HepG2 (cell line): ENCODE measurements around the gene TNRC18. TPM values are rescaled to one million over a fixed set of nuclear protein-coding genes. Genes with fewer than 3 reads are reported as not detected.
A peak's percentile ranks its signal among the peaks of the same experiment; 100 is the strongest.

Experiments used
- AGO2 ChIP-seq: fragments of 200-400 bp; formaldehyde crosslinking; optimal IDR thresholded peaks from 2 replicates; pipeline ENCODE3; 2017; ENCODE audit warnings: mild to moderate bottlenecking, low read depth, low read length, moderate library complexity
- BCLAF1 ChIP-seq: fragments of 450-650 bp; IDR thresholded peaks from 2 replicates; pipeline ENCODE4 v1.6.1; 2017; ENCODE audit warnings: mild to moderate bottlenecking
- CCDC6 ChIP-seq: sonication (generic); formaldehyde crosslinking; IDR thresholded peaks from 2 replicates; pipeline ENCODE4 v1.8.1; 2022; ENCODE audit warnings: mild to moderate bottlenecking, missing genetic modification reagents, moderate library complexity
- CENPX ChIP-seq: sonication (generic); formaldehyde crosslinking; IDR thresholded peaks from 2 replicates; pipeline ENCODE4 v1.9.0; 2021; ENCODE audit warnings: mild to moderate bottlenecking, missing genetic modification reagents, moderate library complexity
- DNMT1 ChIP-seq: sonication (generic); formaldehyde crosslinking; IDR thresholded peaks from 2 replicates; pipeline ENCODE4 v1.5.1; 2020; ENCODE audit warnings: mild to moderate bottlenecking, missing genetic modification reagents
- GATA4 ChIP-seq: sonication (generic); IDR thresholded peaks from 2 replicates; pipeline ENCODE4 v1.6.1; 2016; ENCODE audit warnings: antibody characterized with exemption, low read depth, borderline replicate concordance
- HMGXB3 ChIP-seq: sonication (generic); formaldehyde crosslinking; IDR thresholded peaks from 2 replicates; pipeline ENCODE4 v1.4.0; 2020; ENCODE audit warnings: missing genetic modification reagents, borderline replicate concordance
- HOMEZ ChIP-seq: IDR thresholded peaks from 2 replicates; pipeline ENCODE4 v1.6.1; 2016; ENCODE audit warnings: low read depth
- MBD4 ChIP-seq: IDR thresholded peaks from 2 replicates; pipeline ENCODE4 v1.6.1; 2012; ENCODE audit warnings: low read length, inconsistent platforms, borderline replicate concordance
- NR2F2 ChIP-seq: IDR thresholded peaks from 2 replicates; pipeline ENCODE4 v1.6.1; 2012; ENCODE audit warnings: low read depth, inconsistent platforms, borderline replicate concordance
- PAX8 ChIP-seq: sonication (generic); formaldehyde crosslinking; IDR thresholded peaks from 2 replicates; pipeline ENCODE4 v1.8.0; 2022; ENCODE audit warnings: mild to moderate bottlenecking, missing genetic modification reagents, borderline replicate concordance
- PHF8 ChIP-seq: sonication (generic); formaldehyde crosslinking; IDR thresholded peaks from 2 replicates; pipeline ENCODE4 v1.5.0; 2020; ENCODE audit warnings: missing genetic modification reagents
- PRMT3 ChIP-seq: sonication (generic); formaldehyde crosslinking; IDR thresholded peaks from 2 replicates; pipeline ENCODE4 v1.8.1; 2022; ENCODE audit warnings: low read depth, mild to moderate bottlenecking, moderate library complexity, missing genetic modification reagents, borderline replicate concordance
- RFXANK ChIP-seq: IDR thresholded peaks from 2 replicates; pipeline ENCODE4 v1.6.1; 2016
- RORA ChIP-seq: sonication (generic); formaldehyde crosslinking; IDR thresholded peaks from 2 replicates; pipeline ENCODE4 v1.5.0; 2020; ENCODE audit warnings: mild to moderate bottlenecking, missing genetic modification reagents, moderate library complexity
- SRY ChIP-seq: sonication (generic); formaldehyde crosslinking; IDR thresholded peaks from 2 replicates; pipeline ENCODE4 v1.8.0; 2022; ENCODE audit warnings: mild to moderate bottlenecking, missing genetic modification reagents
- TEAD3 ChIP-seq: optimal IDR thresholded peaks from 2 replicates; pipeline ENCODE3; 2016; ENCODE audit warnings: borderline replicate concordance
- TP53 ChIP-seq: sonication (generic); formaldehyde crosslinking; conservative IDR thresholded peaks from 2 replicates; pipeline ENCODE4 v1.4.0; 2020; ENCODE audit warnings: missing genetic modification reagents
- TRIM24 ChIP-seq: sonication (generic); formaldehyde crosslinking; IDR thresholded peaks from 2 replicates; pipeline ENCODE4 v1.8.0; 2022; ENCODE audit warnings: mild to moderate bottlenecking, missing genetic modification reagents
- ZBTB7B ChIP-seq: sonication (generic); formaldehyde crosslinking; IDR thresholded peaks from 2 replicates; pipeline ENCODE4 v1.4.0; 2020; ENCODE audit warnings: missing genetic modification reagents
- ZNF558 ChIP-seq: sonication (generic); formaldehyde crosslinking; IDR thresholded peaks from 2 replicates; pipeline ENCODE4 v1.9.0; 2022; ENCODE audit warnings: mild to moderate bottlenecking, missing genetic modification reagents, borderline replicate concordance
- ZNF7 ChIP-seq: IDR thresholded peaks from 2 replicates; pipeline ENCODE4 v1.6.1; 2016; ENCODE audit warnings: missing biosample characterization, missing genetic modification reagents
- polyA plus RNA-seq, 8 experiments: library from polyadenylated mRNA; depleted of rRNA in 3 of 8; stranded (reverse) in 7 of 8; unstranded in 1 of 8; fragments of >200 nt; fragmentation: Illumina TruSeq in 4 of 8; extraction: Trizol in 4 of 8; gene quantifications; 2 replicates each; pipeline versions ENCODE4 v1.2.1 to v1.2.3, GENCODE V29; 2011 to 2016; ENCODE audit warnings: low read depth in 4 of 8, missing spikeins in 1 of 8, mixed read lengths in 1 of 8; ENCODE audit not compliant: insufficient read depth in 1 of 8
- total RNA-seq, 5 experiments: library from RNA; depleted of rRNA; stranded (reverse); fragments of >200 nt; fragmentation: Illumina TruSeq; extraction: Trizol; gene quantifications; 2 replicates each; pipeline ENCODE4 v1.2.3, GENCODE V29; 2016; ENCODE audit warnings: low read depth in 1 of 5

TNRC18 gene
- total and polyA plus RNA-seq, 2 of the 13 experiments (the other 11 are each of a cell fraction or from before 2014, with no cell fraction given) = 11.7 to 17.4 TPM

GRCh38 chr7:5439572-5440496, 16.2 kb upstream of the TNRC18 start (continued):
- TF ChIP-seq SRY = no peak
- no peak for TF ChIP-seq ZNF7 (CRISPR knock-in tag)
- peak; percentile 21; the same call in 1 of the 2 replicates for TF ChIP-seq GATA4
- no peak for TF ChIP-seq DNMT1
- TF ChIP-seq TRIM24 = no peak
- TF ChIP-seq AGO2 = peak; percentile 98
- 0 out of 2 replicates have a peak, but pooled peaks have one; percentile 19 for TF ChIP-seq PRMT3 (CRISPR knock-in tag)
- TF ChIP-seq RORA (CRISPR knock-in tag) = no peak
- no peak for TF ChIP-seq RFXANK (CRISPR knock-in tag)
- no peak for TF ChIP-seq PAX8 (CRISPR knock-in tag)
- TF ChIP-seq BCLAF1 = no peak
- peak; percentile 58; the same call in 1 of the 2 replicates for TF ChIP-seq CCDC6
- TF ChIP-seq HMGXB3 (CRISPR knock-in tag) = no peak
- no peak for TF ChIP-seq ZBTB7B (CRISPR knock-in tag)
- TF ChIP-seq TP53 = no peak
- no peak for TF ChIP-seq HOMEZ
- 0 out of 2 replicates have a peak, but pooled peaks have one; percentile 31 for TF ChIP-seq PHF8
- peak; percentile 52 for TF ChIP-seq NR2F2
- no peak for TF ChIP-seq ZNF558
- peak; percentile 51 for TF ChIP-seq TEAD3 (CRISPR knock-in tag)
- no peak for TF ChIP-seq MBD4
- TF ChIP-seq CENPX (CRISPR knock-in tag) = no peak
